ENCODE data around the gene PPP1R3F. TPM values are rescaled to one million over a fixed set of nuclear protein-coding genes. Genes with fewer than 3 reads are reported as not detected.

The PPP1R3F gene
- total and polyA plus RNA-seq, 2 donors from 2014 or later: 4.5 to 5.1 TPM

- H3K4me3 ChIP-seq (ENCODE audit: low read length in 3 of 3): no peak overlapping the region
- FAIRE-seq (no peak), DNase-seq (peak in 1 of 5 donors; percentile 20)
- H3K4me1 ChIP-seq (ENCODE audit: control insufficient read depth in 2 of 3, insufficient read depth in 2 of 3, low read depth in 1 of 3, low read length in 3 of 3): peaks cover 0 to 2% (median 0%) of the 10 kb centered on the region in 3 donors
- intact Hi-C loops (cut with DNase I): no loop called here
- H3K27me3 ChIP-seq (ENCODE audit: control insufficient read depth, insufficient read depth, low read length): no peaks in the 10 kb centered on the region
- H3K36me3 ChIP-seq (ENCODE audit: control insufficient read depth in 2 of 3, insufficient read depth in 3 of 3, low read length in 3 of 3): no peaks in the 10 kb centered on the region
- H3K9me3 ChIP-seq (ENCODE audit: control insufficient read depth in 2 of 3, insufficient read depth in 1 of 3, low read length in 3 of 3): no peaks in the 10 kb centered on the region
- H3K9ac ChIP-seq (ENCODE audit: low read length in 3 of 3): no peak overlapping the region
- no peak overlapping the region for H3K27ac ChIP-seq (ENCODE audit: low read depth in 2 of 2, low read length in 2 of 2)
- TF ChIP-seq CTCF (IDR thresholded peaks at IDR 0.05; ENCODE audit: borderline replicate concordance, extremely low read depth, insufficient read depth): no peak
These were observed 30.9 kb upstream of the PPP1R3F start for GRCh38 chrX:49238735-49239134.

- FAIRE-seq (no peak), DNase-seq (peak in 1 of 5 donors; percentile 25)
- no peaks in the 10 kb centered on the region for H3K9me3 ChIP-seq (ENCODE audit: control insufficient read depth in 2 of 3, insufficient read depth in 1 of 3, low read length in 3 of 3)
- intact Hi-C loops (cut with DNase I): no loop called here
- H3K27me3 ChIP-seq (ENCODE audit: control insufficient read depth, insufficient read depth, low read length): no peaks in the 10 kb centered on the region
- no peaks in the 10 kb centered on the region for H3K4me1 ChIP-seq (ENCODE audit: control insufficient read depth in 2 of 3, insufficient read depth in 2 of 3, low read depth in 1 of 3, low read length in 3 of 3)
- no peak overlapping the region for H3K9ac ChIP-seq (ENCODE audit: low read length in 3 of 3)
- no peak for TF ChIP-seq CTCF (IDR thresholded peaks at IDR 0.05; ENCODE audit: borderline replicate concordance, extremely low read depth, insufficient read depth)
- H3K4me3 ChIP-seq (ENCODE audit: low read length in 3 of 3): no peak overlapping the region
- no peak overlapping the region for H3K27ac ChIP-seq (ENCODE audit: low read depth in 2 of 2, low read length in 2 of 2)
- peaks cover 0 to 4% (median 0%) of the 10 kb centered on the region in 3 donors for H3K36me3 ChIP-seq (ENCODE audit: control insufficient read depth in 2 of 3, insufficient read depth in 3 of 3, low read length in 3 of 3)
These were observed 27.0 kb upstream of the PPP1R3F start for GRCh38 chrX:49242545-49243066.

GRCh38 chrX:49243166-49243565, 26.4 kb upstream of the PPP1R3F start:
- Histone ChIP-seq H3K9me3 (ENCODE audit: control insufficient read depth in 2 of 3, insufficient read depth in 1 of 3, low read length in 3 of 3) (no peaks in the 10 kb centered on the region), H3K4me1 (ENCODE audit: control insufficient read depth in 2 of 3, insufficient read depth in 2 of 3, low read depth in 1 of 3, low read length in 3 of 3) (no peaks in the 10 kb centered on the region), H3K9ac (ENCODE audit: low read length in 3 of 3) (no peak overlapping the region), H3K27me3 (ENCODE audit: control insufficient read depth, insufficient read depth, low read length) (no peaks in the 10 kb centered on the region), H3K36me3 (ENCODE audit: control insufficient read depth in 2 of 3, insufficient read depth in 3 of 3, low read length in 3 of 3) (peaks cover 0 to 4% (median 0%) of the 10 kb centered on the region in 3 donors), H3K27ac (ENCODE audit: low read depth in 2 of 2, low read length in 2 of 2) (no peak overlapping the region), H3K4me3 (ENCODE audit: low read length in 3 of 3) (no peak overlapping the region)
- TF ChIP-seq CTCF (IDR thresholded peaks at IDR 0.05; ENCODE audit: borderline replicate concordance, extremely low read depth, insufficient read depth): no peak
- DNase-seq: peak in 1 of 5 donors; percentile 64
- no peak for FAIRE-seq
- intact Hi-C loops (cut with DNase I): no loop called here

GRCh38 chrX:49244207-49244606, 25.4 kb upstream of the PPP1R3F start:
- intact Hi-C loops (cut with DNase I): no loop called here
- DNase-seq (no peak), FAIRE-seq (no peak)
- H3K4me1 ChIP-seq (ENCODE audit: control insufficient read depth in 2 of 3, insufficient read depth in 2 of 3, low read depth in 1 of 3, low read length in 3 of 3): no peaks in the 10 kb centered on the region
- H3K27ac ChIP-seq (ENCODE audit: low read depth in 2 of 2, low read length in 2 of 2): no peak overlapping the region
- no peak overlapping the region for H3K9ac ChIP-seq (ENCODE audit: low read length in 3 of 3)
- TF ChIP-seq CTCF (IDR thresholded peaks at IDR 0.05; ENCODE audit: borderline replicate concordance, extremely low read depth, insufficient read depth): no peak
- peaks cover 0 to 4% (median 0%) of the 10 kb centered on the region in 3 donors for H3K36me3 ChIP-seq (ENCODE audit: control insufficient read depth in 2 of 3, insufficient read depth in 3 of 3, low read length in 3 of 3)
- H3K9me3 ChIP-seq (ENCODE audit: control insufficient read depth in 2 of 3, insufficient read depth in 1 of 3, low read length in 3 of 3): no peaks in the 10 kb centered on the region
- no peak overlapping the region for H3K4me3 ChIP-seq (ENCODE audit: low read length in 3 of 3)
- H3K27me3 ChIP-seq (ENCODE audit: control insufficient read depth, insufficient read depth, low read length): no peaks in the 10 kb centered on the region
